HG02840 (cell line): Measurements from ENCODE around the gene ATE1.
A peak's percentile ranks its signal among the peaks of the same experiment; 100 is the strongest.
"Not testable (repeated sequence)": the region's sequence is repeated elsewhere in the genome, so short reads cannot be mapped to it uniquely, and the experiment has no call there.

Experiments used
- ATAC-seq: cut with Tn5 transposase; IDR thresholded peaks from one replicate; pipeline ENCODE4 v1.9.1; 2021; ENCODE audit warnings: mild to moderate bottlenecking, moderate library complexity, moderate number of reproducible peaks; ENCODE audit not compliant: unreplicated experiment, low FRiP score

Gene ATE1

GRCh38 chr10:121930268-121931085, 2.6 kb upstream of the ATE1 start:
- ATAC-seq = not testable (repeated sequence)

- ATAC-seq = not testable (repeated sequence)
These were observed 1.9 kb upstream of the ATE1 start for GRCh38 chr10:121929585-121930267.

GRCh38 chr10:121928528-121928884, 675 bp upstream of the ATE1 start:
- ATAC-seq = no peak

GRCh38 chr10:121927318-121927840, 452 bp downstream of the ATE1 start:
- peak; percentile 51 for ATAC-seq

GRCh38 chr10:121926671-121927317, 1.0 kb downstream of the ATE1 start:
- ATAC-seq = peak; percentile 25

- no peak for ATAC-seq
These were observed 1.7 kb downstream of the ATE1 start for GRCh38 chr10:121926157-121926556.

GRCh38 chr10:121921238-121921931, 6.4 kb downstream of the ATE1 start:
- no peak for ATAC-seq

- ATAC-seq = no peak
These were observed 8.2 kb downstream of the ATE1 start for GRCh38 chr10:121919666-121920065.

- not testable (repeated sequence) for ATAC-seq
These were observed 9.0 kb downstream of the ATE1 start for GRCh38 chr10:121918800-121919199.

GRCh38 chr10:121914661-121915060, 13.2 kb downstream of the ATE1 start:
- ATAC-seq = no peak

- ATAC-seq = no peak
These were observed 16.5 kb downstream of the ATE1 start for GRCh38 chr10:121911421-121911697.

GRCh38 chr10:121910673-121911420, 17.0 kb downstream of the ATE1 start:
- ATAC-seq = no peak

- no peak for ATAC-seq
These were observed 22.9 kb downstream of the ATE1 start for GRCh38 chr10:121904888-121905287.

- ATAC-seq = no peak
These were observed 27.2 kb downstream of the ATE1 start for GRCh38 chr10:121900443-121901174.

- no peak for ATAC-seq
These were observed 28.1 kb downstream of the ATE1 start for GRCh38 chr10:121899727-121900126.

GRCh38 chr10:121891103-121891502, 36.7 kb downstream of the ATE1 start:
- no peak for ATAC-seq

GRCh38 chr10:121889212-121889611, 38.6 kb downstream of the ATE1 start:
- no peak for ATAC-seq

GRCh38 chr10:121886997-121887622, 40.7 kb downstream of the ATE1 start:
- ATAC-seq = no peak

- ATAC-seq = no peak
These were observed 41.6 kb downstream of the ATE1 start for GRCh38 chr10:121886181-121886580.
